ENCODE data around the gene SNX30. TPM values are rescaled to one million over a fixed set of nuclear protein-coding genes. Genes with fewer than 3 reads are reported as not detected.

SNX30 gene
- polyA plus RNA-seq, 1 of the 3 experiments (the other 2 are of a cell fraction) = 2.7 TPM

DNA sequence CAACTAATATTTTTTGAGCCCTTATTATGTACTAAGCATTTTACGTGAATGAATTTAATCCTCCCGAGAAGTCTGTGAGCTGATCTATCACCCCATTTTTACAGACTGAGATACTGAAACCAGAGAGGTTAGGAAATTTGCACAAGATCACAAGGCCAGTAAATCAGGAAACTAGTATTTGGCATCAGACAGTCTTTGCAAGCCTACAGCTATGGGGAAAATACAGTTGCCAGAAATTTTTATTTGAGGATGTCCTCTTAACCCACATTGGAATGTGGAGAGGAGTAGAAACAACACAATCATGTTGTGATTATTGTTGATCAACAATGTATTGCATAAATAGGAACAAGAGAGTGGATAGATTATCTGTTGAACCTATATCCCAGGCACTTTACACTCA lies 142.4 kb downstream of the SNX30 start (continued):
- TF ChIP-seq, protein P1, sequence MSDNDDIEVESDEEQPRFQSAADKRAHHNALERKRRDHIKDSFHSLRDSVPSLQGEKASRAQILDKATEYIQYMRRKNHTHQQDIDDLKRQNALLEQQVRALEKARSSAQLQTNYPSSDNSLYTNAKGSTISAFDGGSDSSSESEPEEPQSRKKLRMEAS (IDR thresholded peaks at IDR 0.05; ENCODE audit: low read depth) = no peak
- TF ChIP-seq, protein P2, sequence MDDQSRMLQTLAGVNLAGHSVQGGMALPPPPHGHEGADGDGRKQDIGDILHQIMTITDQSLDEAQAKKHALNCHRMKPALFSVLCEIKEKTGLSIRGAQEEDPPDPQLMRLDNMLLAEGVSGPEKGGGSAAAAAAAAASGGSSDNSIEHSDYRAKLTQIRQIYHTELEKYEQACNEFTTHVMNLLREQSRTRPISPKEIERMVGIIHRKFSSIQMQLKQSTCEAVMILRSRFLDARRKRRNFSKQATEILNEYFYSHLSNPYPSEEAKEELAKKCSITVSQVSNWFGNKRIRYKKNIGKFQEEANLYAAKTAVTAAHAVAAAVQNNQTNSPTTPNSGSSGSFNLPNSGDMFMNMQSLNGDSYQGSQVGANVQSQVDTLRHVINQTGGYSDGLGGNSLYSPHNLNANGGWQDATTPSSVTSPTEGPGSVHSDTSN (IDR thresholded peaks at IDR 0.05) = no peak
- TF ChIP-seq, protein P3, sequence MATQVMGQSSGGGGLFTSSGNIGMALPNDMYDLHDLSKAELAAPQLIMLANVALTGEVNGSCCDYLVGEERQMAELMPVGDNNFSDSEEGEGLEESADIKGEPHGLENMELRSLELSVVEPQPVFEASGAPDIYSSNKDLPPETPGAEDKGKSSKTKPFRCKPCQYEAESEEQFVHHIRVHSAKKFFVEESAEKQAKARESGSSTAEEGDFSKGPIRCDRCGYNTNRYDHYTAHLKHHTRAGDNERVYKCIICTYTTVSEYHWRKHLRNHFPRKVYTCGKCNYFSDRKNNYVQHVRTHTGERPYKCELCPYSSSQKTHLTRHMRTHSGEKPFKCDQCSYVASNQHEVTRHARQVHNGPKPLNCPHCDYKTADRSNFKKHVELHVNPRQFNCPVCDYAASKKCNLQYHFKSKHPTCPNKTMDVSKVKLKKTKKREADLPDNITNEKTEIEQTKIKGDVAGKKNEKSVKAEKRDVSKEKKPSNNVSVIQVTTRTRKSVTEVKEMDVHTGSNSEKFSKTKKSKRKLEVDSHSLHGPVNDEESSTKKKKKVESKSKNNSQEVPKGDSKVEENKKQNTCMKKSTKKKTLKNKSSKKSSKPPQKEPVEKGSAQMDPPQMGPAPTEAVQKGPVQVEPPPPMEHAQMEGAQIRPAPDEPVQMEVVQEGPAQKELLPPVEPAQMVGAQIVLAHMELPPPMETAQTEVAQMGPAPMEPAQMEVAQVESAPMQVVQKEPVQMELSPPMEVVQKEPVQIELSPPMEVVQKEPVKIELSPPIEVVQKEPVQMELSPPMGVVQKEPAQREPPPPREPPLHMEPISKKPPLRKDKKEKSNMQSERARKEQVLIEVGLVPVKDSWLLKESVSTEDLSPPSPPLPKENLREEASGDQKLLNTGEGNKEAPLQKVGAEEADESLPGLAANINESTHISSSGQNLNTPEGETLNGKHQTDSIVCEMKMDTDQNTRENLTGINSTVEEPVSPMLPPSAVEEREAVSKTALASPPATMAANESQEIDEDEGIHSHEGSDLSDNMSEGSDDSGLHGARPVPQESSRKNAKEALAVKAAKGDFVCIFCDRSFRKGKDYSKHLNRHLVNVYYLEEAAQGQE (IDR thresholded peaks at IDR 0.05; ENCODE audit: low read depth, low read length) = no peak
- TF ChIP-seq MXI1 (IDR thresholded peaks at IDR 0.05; ENCODE audit: low read depth, low read length) = no peak
- TF ChIP-seq, protein P4, sequence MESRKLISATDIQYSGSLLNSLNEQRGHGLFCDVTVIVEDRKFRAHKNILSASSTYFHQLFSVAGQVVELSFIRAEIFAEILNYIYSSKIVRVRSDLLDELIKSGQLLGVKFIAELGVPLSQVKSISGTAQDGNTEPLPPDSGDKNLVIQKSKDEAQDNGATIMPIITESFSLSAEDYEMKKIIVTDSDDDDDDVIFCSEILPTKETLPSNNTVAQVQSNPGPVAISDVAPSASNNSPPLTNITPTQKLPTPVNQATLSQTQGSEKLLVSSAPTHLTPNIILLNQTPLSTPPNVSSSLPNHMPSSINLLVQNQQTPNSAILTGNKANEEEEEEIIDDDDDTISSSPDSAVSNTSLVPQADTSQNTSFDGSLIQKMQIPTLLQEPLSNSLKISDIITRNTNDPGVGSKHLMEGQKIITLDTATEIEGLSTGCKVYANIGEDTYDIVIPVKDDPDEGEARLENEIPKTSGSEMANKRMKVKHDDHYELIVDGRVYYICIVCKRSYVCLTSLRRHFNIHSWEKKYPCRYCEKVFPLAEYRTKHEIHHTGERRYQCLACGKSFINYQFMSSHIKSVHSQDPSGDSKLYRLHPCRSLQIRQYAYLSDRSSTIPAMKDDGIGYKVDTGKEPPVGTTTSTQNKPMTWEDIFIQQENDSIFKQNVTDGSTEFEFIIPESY (IDR thresholded peaks at IDR 0.05; ENCODE audit: borderline replicate concordance, low read depth) = no peak

DNA sequence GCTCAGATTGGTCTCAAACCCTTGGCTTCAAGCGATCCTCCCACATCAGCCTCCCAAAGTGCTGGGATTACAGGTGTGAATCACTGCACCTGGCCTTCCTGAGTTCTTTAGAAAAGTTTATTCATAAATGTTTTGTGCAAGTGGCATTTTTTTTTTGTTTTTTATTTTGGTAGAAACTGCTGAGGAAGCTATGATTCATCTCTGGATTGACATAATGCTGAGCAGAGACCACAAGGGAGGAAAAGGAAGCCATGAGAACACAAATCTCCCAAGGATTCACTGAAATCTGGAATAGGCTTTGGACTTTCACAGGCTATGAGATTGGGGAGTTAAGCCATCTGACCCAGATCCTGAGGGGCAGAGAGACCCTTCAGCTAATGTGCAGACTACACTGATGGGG lies 143.5 kb downstream of the SNX30 start:
- DNase-seq = no peak
- Histone ChIP-seq H3K27me3 (ENCODE audit: insufficient read depth) (no peaks in the 10 kb centered on the region), H2AFZ (ENCODE audit: low read depth) (no peak overlapping the region), H3K9ac (no peak overlapping the region), H3K4me2 (no peak overlapping the region), H3K36me3 (replicated peaks in 1 of 2; ENCODE audit: control insufficient read depth in 1 of 2, insufficient read depth in 2 of 2, low read length in 1 of 2) (no peaks in the 10 kb centered on the region), H3K9me3 (no peaks in the 10 kb centered on the region), H3K79me2 (ENCODE audit: insufficient read depth) (no peaks in the 10 kb centered on the region), H3K27ac (ENCODE audit: low read depth in 2 of 2, low read length in 1 of 2) (no peak overlapping the region), H3F3A (replicated peaks; ENCODE audit: insufficient read depth) (no peaks in the 10 kb centered on the region), H3K9me2 (no peaks in the 10 kb centered on the region), H3K4me3 (ENCODE audit: low read depth in 2 of 2, low read length in 1 of 2) (no peak overlapping the region), H4K20me1 (ENCODE audit: insufficient read depth) (no peaks in the 10 kb centered on the region), H3K4me1 (ENCODE audit: control insufficient read depth in 1 of 2, insufficient read depth in 2 of 2, low read depth in 1 of 2, low read length in 1 of 2) (peaks cover 0 to 5% of the 10 kb centered on the region in 2 experiments; a peak in 1 of 4 replicates)
- 73% methylated on average over 1 of the region's 1 CpG for WGBS (ENCODE audit: low lambda C conversion rate)
- TF ChIP-seq JUND (IDR thresholded peaks at IDR 0.05) = no peak
- no peak for TF ChIP-seq NRF1 (IDR thresholded peaks at IDR 0.05; ENCODE audit: low read depth, low read length)
- TF ChIP-seq FOXJ3 (CRISPR knock-in tag; IDR thresholded peaks at IDR 0.05) = no peak
- no peak for TF ChIP-seq RFX5 (IDR thresholded peaks at IDR 0.05; ENCODE audit: low read length)
- TF ChIP-seq NFIC (IDR thresholded peaks at IDR 0.05; ENCODE audit: borderline replicate concordance) = no peak
- TF ChIP-seq, protein P5, sequence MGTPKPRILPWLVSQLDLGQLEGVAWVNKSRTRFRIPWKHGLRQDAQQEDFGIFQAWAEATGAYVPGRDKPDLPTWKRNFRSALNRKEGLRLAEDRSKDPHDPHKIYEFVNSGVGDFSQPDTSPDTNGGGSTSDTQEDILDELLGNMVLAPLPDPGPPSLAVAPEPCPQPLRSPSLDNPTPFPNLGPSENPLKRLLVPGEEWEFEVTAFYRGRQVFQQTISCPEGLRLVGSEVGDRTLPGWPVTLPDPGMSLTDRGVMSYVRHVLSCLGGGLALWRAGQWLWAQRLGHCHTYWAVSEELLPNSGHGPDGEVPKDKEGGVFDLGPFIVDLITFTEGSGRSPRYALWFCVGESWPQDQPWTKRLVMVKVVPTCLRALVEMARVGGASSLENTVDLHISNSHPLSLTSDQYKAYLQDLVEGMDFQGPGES (IDR thresholded peaks at IDR 0.05; ENCODE audit: low read depth, low read length) = no peak
- TF ChIP-seq POLR2AphosphoS5 (IDR thresholded peaks at IDR 0.05; ENCODE audit: low read depth, low read length) = no peak
- TF ChIP-seq RXRA (IDR thresholded peaks at IDR 0.05; ENCODE audit: borderline replicate concordance, low read depth) = no peak
- TF ChIP-seq EZH2phosphoT487 (IDR thresholded peaks at IDR 0.05; ENCODE audit: borderline replicate concordance, low read depth) = no peak
- TF ChIP-seq MXI1 (IDR thresholded peaks at IDR 0.05; ENCODE audit: low read depth, low read length) = no peak
- no peak for TF ChIP-seq GATA2 (CRISPR knock-in tag; IDR thresholded peaks at IDR 0.05)
- no peak for TF ChIP-seq EP300 (IDR thresholded peaks at IDR 0.05; ENCODE audit: borderline replicate concordance in 1 of 2, low read depth in 1 of 2, low read length in 1 of 2)
- TF ChIP-seq, protein P1 (IDR thresholded peaks at IDR 0.05; ENCODE audit: low read depth) = no peak
- TF ChIP-seq, protein P3 (IDR thresholded peaks at IDR 0.05; ENCODE audit: low read depth, low read length) = no peak
- no peak for TF ChIP-seq CHD2 (IDR thresholded peaks at IDR 0.05; ENCODE audit: low read length, partially characterized antibody)
- ChIA-PET POLR2A (no interaction called here), CTCF (interaction anchor here (1.0 to 2.0 kb wide), 5 partner anchors 9 to 219 kb away, joined by 3 to 9 read pairs (median 3); no protein-coding TSS in a partner anchor)

All from SK-N-SH (cell line).